Urinary bladder (tissue), 4 donors: ENCODE measurements around the gene DISP1. TPM values are rescaled to one million over a fixed set of nuclear protein-coding genes. Genes with fewer than 3 reads are reported as not detected.

Experiments used
- DNase-seq: peaks from one replicate; pipeline ENCODE4 v3.0.0-alpha.2; 2015; ENCODE audit errors: extremely low spot score
- H3K27ac ChIP-seq: one replicate; pipeline ENCODE4 v1.5.1; 2013; ENCODE audit warnings: low read depth, mild to moderate bottlenecking, moderate library complexity
- H3K36me3 ChIP-seq: one replicate; pipeline ENCODE4 v1.6.1; 2013; ENCODE audit warnings: mild to moderate bottlenecking, moderate library complexity; ENCODE audit not compliant: insufficient read depth
- H3K4me1 ChIP-seq: one replicate; pipeline ENCODE4 v1.6.1; 2013; ENCODE audit warnings: mild to moderate bottlenecking, moderate library complexity; ENCODE audit not compliant: insufficient read depth
- H3K4me3 ChIP-seq: one replicate; pipeline ENCODE4 v1.5.1; 2013; ENCODE audit warnings: low read depth, low read length
- WGBS: extraction: QIAGEN DNeasy Blood & Tissue Kit; methylation state at CpG from one replicate; pipeline ENCODE4 v1.1.7; 2013; 5-methylcytosine and 5-hydroxymethylcytosine counted together
- polyA plus RNA-seq: library from polyadenylated mRNA; stranded (reverse); fragments of 200-250 nt; gene quantifications from one replicate; pipeline ENCODE4 v1.2.3, GENCODE V29; 2013
- total RNA-seq: library from RNA; depleted of rRNA; stranded (reverse); fragments of >200 nt; gene quantifications from one replicate; pipeline ENCODE4 v1.2.3, GENCODE V29; 2014
- donor health status: healthy with polysubstance abuse.
- donor health status: healthy.

DISP1 gene
- total and polyA plus RNA-seq, 2 donors, result 8.5 to 23.1 TPM

DNA sequence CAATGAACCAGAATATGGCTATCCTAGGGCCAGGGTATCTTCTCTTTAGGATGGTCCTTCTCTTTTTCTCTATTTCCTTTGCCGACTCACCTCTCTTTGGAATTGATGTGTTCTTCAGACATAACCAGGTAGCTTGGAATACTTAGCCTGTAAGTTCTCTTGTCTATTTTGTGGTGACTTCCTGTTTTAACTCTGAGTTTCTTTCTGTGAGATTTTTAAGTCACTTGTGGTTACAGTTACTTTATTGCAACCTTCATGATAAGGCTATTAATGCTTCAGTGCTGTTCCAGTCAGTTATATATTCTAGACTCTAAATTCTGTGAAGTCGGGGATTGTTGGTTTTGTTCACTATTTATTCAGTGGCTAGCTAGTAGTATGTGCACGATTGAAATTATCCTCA lies 46.2 kb downstream of the DISP1 start:
- H3K4me3 ChIP-seq, result no peak overlapping the region
- 70% methylated on average over 3 of the region's 3 CpGs for WGBS
- no peaks in the 10 kb centered on the region for H3K4me1 ChIP-seq
- no peaks in the 10 kb centered on the region for H3K36me3 ChIP-seq
- DNase-seq, result no peak
- peak overlapping the region; percentile 38 for H3K27ac ChIP-seq

Other genes with a start within 250 kb of the DISP1 start
- 23.4 TPM for gene TAF1A, start 225.1 kb upstream of the DISP1 start, total RNA-seq
- gene TAF1A, start 225.1 kb upstream of the DISP1 start, polyA plus RNA-seq, result 3.3 TPM
- gene MIA3, start 196.9 kb upstream of the DISP1 start, total RNA-seq, result 64.2 TPM
- gene MIA3, start 196.9 kb upstream of the DISP1 start, polyA plus RNA-seq, result 37.3 TPM
- 93.1 TPM for gene AIDA, start 102.5 kb upstream of the DISP1 start, total RNA-seq
- gene AIDA, start 102.5 kb upstream of the DISP1 start, polyA plus RNA-seq, result 65.7 TPM
- gene BROX, start 102.5 kb upstream of the DISP1 start, total RNA-seq, result 79.3 TPM
- gene BROX, start 102.5 kb upstream of the DISP1 start, polyA plus RNA-seq, result 13.9 TPM
- gene FAM177B, start 77.8 kb upstream of the DISP1 start, total RNA-seq, result 0.53 TPM
- 0.41 TPM for gene FAM177B, start 77.8 kb upstream of the DISP1 start, polyA plus RNA-seq